SK-N-MC (cell line): Measurements from ENCODE around the gene ABR.

Experiments used
- EZH2 ChIP-seq: fragments of 200-600 bp; sonication (generic); IDR thresholded peaks from one replicate; pipeline ENCODE4 v1.6.1; 2017; ENCODE audit warnings: antibody characterized with exemption
- FOXP2 ChIP-seq: optimal IDR thresholded peaks from 2 replicates; pipeline ENCODE3; 2011; ENCODE audit warnings: mild to moderate bottlenecking, moderate library complexity; ENCODE audit not compliant: insufficient read depth; ENCODE audit errors: extremely low read length, control extremely low read depth
- POLR2AphosphoS5 ChIP-seq: IDR thresholded peaks from 2 replicates; pipeline ENCODE4 v1.6.1; 2012; ENCODE audit warnings: mild to moderate bottlenecking, low read depth, low read length, borderline replicate concordance

DNA sequence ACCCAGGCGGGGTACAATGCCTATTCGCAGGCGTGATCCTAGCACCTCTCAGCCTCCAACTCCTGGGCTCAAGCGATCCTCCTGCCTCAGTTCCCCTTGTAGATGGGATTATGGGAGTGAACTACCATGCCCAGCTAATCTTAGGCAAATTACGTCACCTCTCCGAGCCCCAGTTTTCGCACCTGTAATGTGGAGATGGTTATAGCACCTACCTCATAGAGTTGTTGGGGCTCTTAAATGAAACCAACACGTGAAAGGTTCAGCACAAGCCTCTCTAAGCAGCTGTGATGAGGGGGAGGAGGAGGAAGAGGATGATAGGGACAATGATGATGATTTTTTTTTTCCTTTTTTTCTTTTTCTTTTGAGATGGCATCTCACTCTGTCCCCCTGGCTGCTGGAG lies 59.9 kb downstream of the ABR start:
- no peak for TF ChIP-seq POLR2AphosphoS5
- TF ChIP-seq EZH2, result no peak
- TF ChIP-seq FOXP2, result no peak
